Cardiac ventricle fibroblast (primary cell): ENCODE measurements around the gene RAP2A. TPM values are rescaled to one million over a fixed set of nuclear protein-coding genes. Genes with fewer than 3 reads are reported as not detected.

Experiments
- total RNA-seq: library from RNA; depleted of rRNA; stranded (reverse); fragments of >200 nt; gene quantifications from 2 replicates; pipeline ENCODE4 v1.2.3, GENCODE V29; 2015

RAP2A gene
- total RNA-seq: 53.0 and 60.6 TPM in 2 replicates

DNA sequence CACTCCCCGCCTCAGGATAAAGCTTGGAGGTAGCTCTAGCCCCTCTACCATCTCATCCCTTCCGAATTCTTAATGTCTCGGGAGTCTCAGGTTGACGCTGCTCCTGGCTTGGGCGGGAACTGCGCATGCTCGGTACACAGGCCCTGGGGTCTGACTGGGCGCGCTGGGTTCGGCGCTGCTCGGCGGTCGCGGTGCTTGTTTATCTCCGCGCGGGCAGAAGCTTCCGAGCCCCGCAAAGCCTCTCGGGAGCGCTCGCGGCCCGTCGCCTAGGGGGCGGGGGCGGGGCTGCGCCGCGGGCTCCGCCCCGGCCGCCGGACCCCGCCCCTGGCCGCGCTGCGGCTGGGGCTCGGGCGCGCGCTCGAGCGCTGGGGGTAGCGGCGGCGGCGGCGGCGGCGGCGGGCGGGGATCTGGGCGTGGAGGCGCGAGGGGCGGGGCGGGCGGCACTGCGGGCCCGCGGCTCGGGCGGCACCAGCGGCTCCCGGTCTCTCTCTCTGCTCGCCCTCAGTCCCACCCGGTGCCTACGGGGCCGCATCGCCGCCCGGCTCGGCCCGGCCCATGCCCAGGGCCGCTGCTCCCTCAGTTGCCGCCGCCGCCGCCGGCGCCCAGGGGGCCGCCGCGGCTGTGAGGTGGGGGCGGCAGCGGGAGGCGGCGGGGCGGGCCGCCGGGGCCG, at the start of gene RAP2A:
RAP2A (plus strand) TSS at position 443 of the 670 bp plus-strand sequence. CDS start 302 bp downstream, outside the sequence.

Other genes starting within 250 kb of the RAP2A start
- gene MBNL2, start 211.8 kb upstream of the RAP2A start, total RNA-seq: 54.9 and 57.7 TPM in 2 replicates